UCSD-AML1 (cell line): ENCODE measurements around the gene CCDC180.
"Not testable (repeated sequence)": the region's sequence is repeated elsewhere in the genome, so short reads cannot be mapped to it uniquely, and the experiment has no call there.

Experiments used
- DNase-seq: peaks from one replicate; lab custom pipeline; 2025; ENCODE audit not compliant: unreplicated experiment; lab: John Stamatoyannopoulos, UW

CCDC180 gene

GRCh38 chr9:97307500-97308163 lies at the start of gene CCDC180:
Gene CCDC180 (plus strand): TSS chr9:97307659. CDS start chr9:97308064, 405 bp downstream.
- DNase-seq = no peak

- not testable (repeated sequence) for DNase-seq
These were observed 47.5 kb upstream of the CCDC180 start for GRCh38 chr9:97259834-97260514.

- DNase-seq = no peak
These were observed 36.2 kb upstream of the CCDC180 start for GRCh38 chr9:97271292-97271691.

- DNase-seq = no peak
These were observed 35.4 kb upstream of the CCDC180 start for GRCh38 chr9:97272072-97272471.

- no peak for DNase-seq
These were observed 31.1 kb upstream of the CCDC180 start for GRCh38 chr9:97276310-97276852.

GRCh38 chr9:97277953-97278352 lies 29.5 kb upstream of the CCDC180 start:
- no peak for DNase-seq

- no peak for DNase-seq
These were observed 26.6 kb upstream of the CCDC180 start for GRCh38 chr9:97280755-97281330.

GRCh38 chr9:97283768-97284167 lies 23.7 kb upstream of the CCDC180 start:
- DNase-seq = no peak

- DNase-seq = no peak
These were observed 22.7 kb upstream of the CCDC180 start for GRCh38 chr9:97284798-97285197.

GRCh38 chr9:97292200-97292599 lies 15.3 kb upstream of the CCDC180 start:
- no peak for DNase-seq

- DNase-seq = peak; percentile 24
These were observed 14.2 kb upstream of the CCDC180 start for GRCh38 chr9:97293207-97293721.

- DNase-seq = no peak
These were observed 13.6 kb upstream of the CCDC180 start for GRCh38 chr9:97293818-97294217.

- DNase-seq = no peak
These were observed 9.6 kb upstream of the CCDC180 start for GRCh38 chr9:97297889-97298288.

GRCh38 chr9:97299809-97300414 lies 7.5 kb upstream of the CCDC180 start:
- no peak for DNase-seq

- DNase-seq = no peak
These were observed 6.9 kb upstream of the CCDC180 start for GRCh38 chr9:97300586-97300985.

GRCh38 chr9:97301974-97302373 lies 5.5 kb upstream of the CCDC180 start:
- no peak for DNase-seq

GRCh38 chr9:97304586-97304985 lies 2.9 kb upstream of the CCDC180 start:
- DNase-seq = no peak

GRCh38 chr9:97305501-97306298 lies 1.8 kb upstream of the CCDC180 start:
- DNase-seq = no peak

- DNase-seq = no peak
These were observed 368 bp upstream of the CCDC180 start for GRCh38 chr9:97307091-97307490.

GRCh38 chr9:97309260-97309659 lies 1.8 kb downstream of the CCDC180 start:
- no peak for DNase-seq

GRCh38 chr9:97310023-97310422 lies 2.6 kb downstream of the CCDC180 start:
- DNase-seq = no peak
